Measurements from ENCODE around the gene POLD2. TPM values are rescaled to one million over a fixed set of nuclear protein-coding genes. Genes with fewer than 3 reads are reported as not detected.

POLD2 gene
- total and polyA plus RNA-seq, 2 donors from 2014 or later: 60.0 to 119 TPM

DNA sequence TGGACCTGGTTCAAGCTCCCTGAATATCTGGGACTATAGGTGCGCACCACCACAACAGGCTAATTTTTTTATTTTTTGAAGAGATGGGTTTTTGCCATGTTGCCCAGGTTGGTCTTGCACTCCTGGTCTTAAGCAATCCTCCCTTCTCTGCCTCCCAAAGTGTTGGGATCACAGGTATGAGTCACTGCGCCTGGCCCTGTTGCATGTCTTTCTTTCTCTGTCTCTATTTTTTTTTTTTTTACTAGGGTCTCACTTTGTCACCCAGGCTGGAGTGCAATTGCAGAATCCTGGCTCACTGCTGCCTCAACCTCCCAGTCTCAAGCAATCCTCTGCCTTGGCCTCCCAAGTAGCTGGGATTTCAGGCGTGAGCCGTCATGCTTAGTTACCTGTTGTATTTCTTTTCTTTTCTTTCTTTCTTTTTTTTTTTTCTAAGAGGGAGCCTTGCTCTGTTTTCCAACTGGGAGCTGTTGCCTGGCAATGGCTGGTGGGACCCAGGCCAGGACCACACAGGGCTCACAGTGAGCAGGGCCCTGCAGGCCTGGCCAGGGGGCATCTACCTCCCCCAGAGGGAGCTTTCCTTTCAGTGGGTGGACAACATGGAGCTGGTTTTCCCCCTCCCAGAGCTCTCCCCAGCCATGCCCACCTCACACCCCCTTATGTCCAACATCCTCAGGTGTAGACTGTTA, 11.7 kb upstream of the POLD2 start:
- intact Hi-C loops (cut with DNase I): no loop called here
- FAIRE-seq: no peak
- no peaks in the 10 kb centered on the region for H3K36me3 ChIP-seq (ENCODE audit: control insufficient read depth in 2 of 3, insufficient read depth in 3 of 3, low read length in 3 of 3)

GRCh38 chr7:44133295-44133694, 9.9 kb upstream of the POLD2 start:
- Histone ChIP-seq H3K27me3 (ENCODE audit: control insufficient read depth, insufficient read depth, low read length) (no peaks in the 10 kb centered on the region), H3K9ac (ENCODE audit: low read length in 3 of 3) (no peak overlapping the region), H3K4me1 (ENCODE audit: control insufficient read depth in 2 of 3, insufficient read depth in 2 of 3, low read depth in 1 of 3, low read length in 3 of 3) (no peaks in the 10 kb centered on the region), H3K4me3 (ENCODE audit: low read length in 3 of 3) (no peak overlapping the region), H3K27ac (ENCODE audit: low read depth in 2 of 2, low read length in 2 of 2) (no peak overlapping the region), H3K36me3 (ENCODE audit: control insufficient read depth in 2 of 3, insufficient read depth in 3 of 3, low read length in 3 of 3) (no peaks in the 10 kb centered on the region), H3K9me3 (ENCODE audit: control insufficient read depth in 2 of 3, insufficient read depth in 1 of 3, low read length in 3 of 3) (no peaks in the 10 kb centered on the region)
- DNase-seq: peak in 1 of 5 donors; percentile 8
- intact Hi-C loops (cut with DNase I): no loop called here
- TF ChIP-seq, protein P1, sequence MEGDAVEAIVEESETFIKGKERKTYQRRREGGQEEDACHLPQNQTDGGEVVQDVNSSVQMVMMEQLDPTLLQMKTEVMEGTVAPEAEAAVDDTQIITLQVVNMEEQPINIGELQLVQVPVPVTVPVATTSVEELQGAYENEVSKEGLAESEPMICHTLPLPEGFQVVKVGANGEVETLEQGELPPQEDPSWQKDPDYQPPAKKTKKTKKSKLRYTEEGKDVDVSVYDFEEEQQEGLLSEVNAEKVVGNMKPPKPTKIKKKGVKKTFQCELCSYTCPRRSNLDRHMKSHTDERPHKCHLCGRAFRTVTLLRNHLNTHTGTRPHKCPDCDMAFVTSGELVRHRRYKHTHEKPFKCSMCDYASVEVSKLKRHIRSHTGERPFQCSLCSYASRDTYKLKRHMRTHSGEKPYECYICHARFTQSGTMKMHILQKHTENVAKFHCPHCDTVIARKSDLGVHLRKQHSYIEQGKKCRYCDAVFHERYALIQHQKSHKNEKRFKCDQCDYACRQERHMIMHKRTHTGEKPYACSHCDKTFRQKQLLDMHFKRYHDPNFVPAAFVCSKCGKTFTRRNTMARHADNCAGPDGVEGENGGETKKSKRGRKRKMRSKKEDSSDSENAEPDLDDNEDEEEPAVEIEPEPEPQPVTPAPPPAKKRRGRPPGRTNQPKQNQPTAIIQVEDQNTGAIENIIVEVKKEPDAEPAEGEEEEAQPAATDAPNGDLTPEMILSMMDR (IDR thresholded peaks at IDR 0.05; ENCODE audit: borderline replicate concordance, extremely low read depth, insufficient read depth): no peak
- FAIRE-seq: no peak

More for the DNA sequence above, 11.7 kb upstream of the POLD2 start:
- Histone ChIP-seq H3K9ac (ENCODE audit: low read length in 3 of 3) (no peak overlapping the region), H3K27ac (ENCODE audit: low read depth in 2 of 2, low read length in 2 of 2) (no peak overlapping the region), H3K27me3 (ENCODE audit: control insufficient read depth, insufficient read depth, low read length) (no peaks in the 10 kb centered on the region), H3K4me3 (ENCODE audit: low read length in 3 of 3) (no peak overlapping the region), H3K9me3 (ENCODE audit: control insufficient read depth in 2 of 3, insufficient read depth in 1 of 3, low read length in 3 of 3) (no peaks in the 10 kb centered on the region), H3K4me1 (ENCODE audit: control insufficient read depth in 2 of 3, insufficient read depth in 2 of 3, low read depth in 1 of 3, low read length in 3 of 3) (no peaks in the 10 kb centered on the region)
- TF ChIP-seq, protein P1 (IDR thresholded peaks at IDR 0.05; ENCODE audit: borderline replicate concordance, extremely low read depth, insufficient read depth): no peak
- DNase-seq: peak in 2 of 5 donors; percentile 10 to 38

DNA sequence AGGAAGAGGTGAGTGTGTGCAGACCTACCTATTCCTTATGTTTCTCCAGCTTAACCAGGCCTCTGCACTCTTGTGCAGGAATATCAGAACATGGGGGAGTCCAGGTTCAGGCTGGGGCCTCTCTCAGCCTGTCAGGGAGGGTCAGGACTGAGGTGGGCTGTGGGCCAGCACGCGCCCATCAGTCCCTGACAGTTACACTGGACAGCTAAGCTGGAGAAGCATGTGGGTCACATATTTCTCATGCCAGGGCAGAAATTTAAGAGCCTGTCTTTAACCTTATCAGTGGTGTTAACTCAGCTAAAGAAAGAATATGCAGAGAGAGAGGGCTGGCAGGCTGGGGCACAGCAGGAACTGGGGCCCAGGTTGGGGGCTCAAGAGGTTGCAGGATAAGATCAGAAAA, 8.7 kb upstream of the POLD2 start:
- H3K27me3 ChIP-seq (ENCODE audit: control insufficient read depth, insufficient read depth, low read length): no peaks in the 10 kb centered on the region
- H3K36me3 ChIP-seq (ENCODE audit: control insufficient read depth in 2 of 3, insufficient read depth in 3 of 3, low read length in 3 of 3): no peaks in the 10 kb centered on the region
- intact Hi-C loops (cut with DNase I): no loop called here
- no peaks in the 10 kb centered on the region for H3K4me1 ChIP-seq (ENCODE audit: control insufficient read depth in 2 of 3, insufficient read depth in 2 of 3, low read depth in 1 of 3, low read length in 3 of 3)
- no peak overlapping the region for H3K9ac ChIP-seq (ENCODE audit: low read length in 3 of 3)
- DNase-seq (peak; percentile 8 to 76 (median 59)), FAIRE-seq (no peak)
- TF ChIP-seq, protein P1 (IDR thresholded peaks at IDR 0.05; ENCODE audit: borderline replicate concordance, extremely low read depth, insufficient read depth): no peak
- no peak overlapping the region for H3K4me3 ChIP-seq (ENCODE audit: low read length in 3 of 3)
- H3K27ac ChIP-seq (ENCODE audit: low read depth in 2 of 2, low read length in 2 of 2): no peak overlapping the region
- no peaks in the 10 kb centered on the region for H3K9me3 ChIP-seq (ENCODE audit: control insufficient read depth in 2 of 3, insufficient read depth in 1 of 3, low read length in 3 of 3)
